ENCODE measurements around the gene HS6ST2.

DNA sequence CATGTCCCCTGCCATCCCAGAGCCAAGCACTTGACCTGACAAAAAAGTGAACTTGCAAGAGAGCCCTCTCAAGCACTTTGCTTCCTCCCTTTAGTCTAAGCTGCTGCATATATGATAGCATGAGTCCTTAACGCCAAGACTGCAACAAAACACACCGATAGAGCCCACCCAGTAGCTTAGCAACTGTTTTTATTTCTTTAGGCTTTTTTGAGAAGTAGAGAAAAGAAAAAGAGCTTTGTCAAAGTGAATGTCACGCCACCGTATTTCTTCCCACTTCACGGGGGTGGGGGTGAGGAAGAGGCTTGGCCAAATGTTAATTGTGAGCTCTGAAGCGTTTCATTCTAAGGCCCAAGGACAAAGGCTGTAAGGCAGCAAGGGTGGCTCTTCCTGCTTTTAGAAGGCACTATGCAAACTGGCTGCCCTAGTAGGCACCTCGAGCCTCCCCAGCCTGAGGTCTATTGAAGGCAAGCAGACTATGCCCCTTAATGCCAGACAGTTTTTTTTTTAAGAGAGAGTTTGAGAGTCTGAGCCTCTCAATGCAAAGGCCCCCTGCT, 138.6 kb downstream of the HS6ST2 start:
- TF ChIP-seq HDAC3 (IDR thresholded peaks at IDR 0.05; ENCODE audit: borderline replicate concordance, partially characterized antibody), result no peak
- no peak for TF ChIP-seq ZFX (CRISPR knock-in tag; IDR thresholded peaks at IDR 0.05)
- TF ChIP-seq TAF1 (IDR thresholded peaks at IDR 0.05; ENCODE audit: control insufficient read depth, extremely low read depth, insufficient read depth, low read length, severe bottlenecking), result no peak
- TF ChIP-seq ZSCAN29 (IDR thresholded peaks at IDR 0.05), result no peak
- no peak for TF ChIP-seq HDAC6 (IDR thresholded peaks at IDR 0.05; ENCODE audit: low read depth, low read length)
- no peak for TF ChIP-seq SRF (CRISPR knock-in tag; IDR thresholded peaks at IDR 0.05)
- TF ChIP-seq, protein P1, sequence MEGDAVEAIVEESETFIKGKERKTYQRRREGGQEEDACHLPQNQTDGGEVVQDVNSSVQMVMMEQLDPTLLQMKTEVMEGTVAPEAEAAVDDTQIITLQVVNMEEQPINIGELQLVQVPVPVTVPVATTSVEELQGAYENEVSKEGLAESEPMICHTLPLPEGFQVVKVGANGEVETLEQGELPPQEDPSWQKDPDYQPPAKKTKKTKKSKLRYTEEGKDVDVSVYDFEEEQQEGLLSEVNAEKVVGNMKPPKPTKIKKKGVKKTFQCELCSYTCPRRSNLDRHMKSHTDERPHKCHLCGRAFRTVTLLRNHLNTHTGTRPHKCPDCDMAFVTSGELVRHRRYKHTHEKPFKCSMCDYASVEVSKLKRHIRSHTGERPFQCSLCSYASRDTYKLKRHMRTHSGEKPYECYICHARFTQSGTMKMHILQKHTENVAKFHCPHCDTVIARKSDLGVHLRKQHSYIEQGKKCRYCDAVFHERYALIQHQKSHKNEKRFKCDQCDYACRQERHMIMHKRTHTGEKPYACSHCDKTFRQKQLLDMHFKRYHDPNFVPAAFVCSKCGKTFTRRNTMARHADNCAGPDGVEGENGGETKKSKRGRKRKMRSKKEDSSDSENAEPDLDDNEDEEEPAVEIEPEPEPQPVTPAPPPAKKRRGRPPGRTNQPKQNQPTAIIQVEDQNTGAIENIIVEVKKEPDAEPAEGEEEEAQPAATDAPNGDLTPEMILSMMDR (IDR thresholded peaks at IDR 0.05 in 2 of 3, conservative IDR thresholded peaks at IDR 0.05 in 1 of 3; ENCODE audit: insufficient read depth in 2 of 3, low read depth in 1 of 3, low read length in 3 of 3), result no peak
- no peak for TF ChIP-seq SNRNP70 (optimal IDR thresholded peaks at IDR 0.05; ENCODE audit: low read depth, low read length)

Data from K562 (cell line).